PC-3 (cell line): Measurements from ENCODE around the gene TROAP. TPM values are rescaled to one million over a fixed set of nuclear protein-coding genes. Genes with fewer than 3 reads are reported as not detected.
"Not testable (repeated sequence)": the region's sequence is repeated elsewhere in the genome, so short reads cannot be mapped to it uniquely, and the experiment has no call there.

Experiments used
- ATAC-seq: fragments of 200-7000 bp; cut with Tn5 transposase; 2 replicates; pipeline ENCODE4 v1.9.1; 2020; ENCODE audit warnings: mild to moderate bottlenecking, moderate library complexity
- BruUV-seq: library from RNA; stranded (reverse); fragments of 400-500 nt; replicated peaks from 2 replicates; lab custom pipeline; 2021; lab: Mats Ljungman, UMichigan
- CTCF ChIA-PET: fragments of 300-600 bp; sonication (Branson Sonifier 250); formaldehyde crosslinking; loops from one replicate; lab custom pipeline; 2022; ENCODE audit warnings: antibody characterized with exemption; lab: Charles Lee
- POLR2A ChIA-PET: fragments of 300-600 bp; sonication (Branson Sonifier 250); formaldehyde crosslinking; loops from one replicate; lab custom pipeline; 2022; ENCODE audit warnings: antibody characterized with exemption; ENCODE audit not compliant: unreplicated experiment; lab: Charles Lee
- DNase-seq: peaks from one replicate; pipeline ENCODE4 v3.0.0-alpha.2; 2015
- H2AFZ ChIP-seq: fragments of 300-600 bp; sonication (generic); 2 replicates; pipeline ENCODE4 v1.6.0; 2016; ENCODE audit warnings: antibody characterized with exemption, low read length
- H3F3A ChIP-seq: fragments of 300-600 bp; sonication (generic); one replicate; pipeline ENCODE4 v1.6.0; 2017; ENCODE audit warnings: antibody characterized with exemption, low read length, control low read depth, mild to moderate bottlenecking; ENCODE audit not compliant: unreplicated experiment
- H3K27ac ChIP-seq: fragments of 300-600 bp; sonication (generic); 2 replicates; pipeline ENCODE4 v1.5.1; 2016; ENCODE audit warnings: mild to moderate bottlenecking, low read length
- H3K27me3 ChIP-seq: fragments of 300-600 bp; sonication (generic); 2 replicates; pipeline ENCODE4 v1.6.1; 2016; ENCODE audit warnings: low read length, mixed read lengths
- H3K36me3 ChIP-seq: fragments of 300-600 bp; sonication (generic); 2 replicates; pipeline ENCODE4 v1.6.1; 2016; ENCODE audit warnings: low read depth, mixed run types, low read length, mixed read lengths
- H3K4me1 ChIP-seq: fragments of 300-600 bp; sonication (generic); 2 replicates; pipeline ENCODE4 v1.5.1; 2016; ENCODE audit warnings: low read length; ENCODE audit not compliant: insufficient read depth
- H3K4me2 ChIP-seq: fragments of 300-600 bp; sonication (generic); 2 replicates; pipeline ENCODE4 v1.6.0; 2016; ENCODE audit warnings: low read length
- H3K4me3 ChIP-seq: fragments of 300-600 bp; sonication (generic); 2 replicates; pipeline ENCODE4 v1.5.1; 2016; ENCODE audit warnings: mild to moderate bottlenecking, low read length, mixed read lengths
- H3K79me2 ChIP-seq: fragments of 300-600 bp; sonication (generic); 2 replicates; pipeline ENCODE4 v1.6.1; 2017; ENCODE audit warnings: low read length, mixed read lengths
- H3K9ac ChIP-seq: fragments of 300-600 bp; sonication (generic); 2 replicates; pipeline ENCODE4 v1.6.0; 2016; ENCODE audit warnings: mild to moderate bottlenecking, low read length
- H3K9me2 ChIP-seq: fragments of 300-600 bp; sonication (generic); replicated peaks from 2 replicates; pipeline ENCODE4 v1.6.1; 2016; ENCODE audit warnings: mixed run types, low read length, mixed read lengths
- H3K9me3 ChIP-seq: fragments of 300-600 bp; sonication (generic); 2 replicates; pipeline ENCODE4 v1.6.1; 2016; ENCODE audit warnings: low read length, mixed read lengths
- H4K20me1 ChIP-seq: fragments of 300-600 bp; sonication (generic); 2 replicates; pipeline ENCODE4 v1.6.1; 2016; ENCODE audit warnings: low read length, mixed read lengths
- EZH2 ChIP-seq: fragments of 300-600 bp; sonication (generic); IDR thresholded peaks from one replicate; pipeline ENCODE4 v1.6.1; 2017; ENCODE audit warnings: antibody characterized with exemption, mild to moderate bottlenecking, low read length; ENCODE audit not compliant: unreplicated experiment
- EZH2phosphoT487 ChIP-seq: fragments of 300-600 bp; sonication (generic); IDR thresholded peaks from 2 replicates; pipeline ENCODE4 v1.6.1; 2018; ENCODE audit warnings: mild to moderate bottlenecking, antibody characterized with exemption, low read length, borderline replicate concordance
- intact Hi-C: fragments of 100-400 bp; cut with micrococcal nuclease; formaldehyde crosslinking; loops from 2 replicates; pipeline ENCODE4 v1.9.0; 2023
- total RNA-seq: library from RNA; depleted of rRNA; stranded (reverse); fragments of >200 nt; gene quantifications from 2 replicates; pipeline ENCODE4 v1.2.3, GENCODE V29; 2014
- TF ChIP-seq, protein P1 (sequence below): fragments of 300-600 bp; sonication (generic); conservative IDR thresholded peaks from 2 replicates; pipeline ENCODE4 v1.5.1; 2017; ENCODE audit warnings: antibody characterized with exemption, low read depth, mild to moderate bottlenecking, low read length

The TROAP gene
- total RNA-seq, 1 experiment from 2014 or later = 103 TPM

DNA sequence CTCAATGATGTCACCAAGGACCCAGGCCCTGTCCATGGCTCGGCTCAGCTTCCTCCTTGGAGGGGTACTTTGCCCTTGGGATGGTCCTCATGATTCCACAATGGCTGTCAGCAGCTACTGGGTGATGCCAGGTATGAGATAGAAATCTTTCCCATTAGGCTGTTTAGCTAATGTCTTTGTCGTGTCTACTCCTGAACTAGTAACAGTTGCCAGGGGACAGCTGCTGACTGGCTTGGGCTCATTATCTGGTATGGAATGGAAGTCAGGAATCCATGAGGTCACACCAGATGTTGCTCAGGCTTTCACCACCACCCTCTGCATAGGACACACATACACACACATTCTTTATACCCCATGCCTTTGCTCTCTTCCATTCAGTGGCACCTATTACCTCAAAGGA lies 18.9 kb upstream of the TROAP start:
- Histone ChIP-seq H3K27ac (no peak overlapping the region), H3K9me2 (no peaks in the 10 kb centered on the region), H3F3A (no peaks in the 10 kb centered on the region), H3K9me3 (no peaks in the 10 kb centered on the region), H3K36me3 (no peaks in the 10 kb centered on the region), H3K4me2 (no peak overlapping the region), H3K9ac (no peak overlapping the region), H3K27me3 (no peaks in the 10 kb centered on the region), H2AFZ (no peak overlapping the region), H3K4me1 (no peaks in the 10 kb centered on the region), H3K4me3 (no peak overlapping the region), H4K20me1 (no peaks in the 10 kb centered on the region), H3K79me2 (no peaks in the 10 kb centered on the region)
- ATAC-seq (no peak), DNase-seq (no peak)
- intact Hi-C loops = no loop called here
- no TSS peak for BruUV-seq
- ChIA-PET CTCF (no interaction called here), POLR2A (no interaction called here)
- TF ChIP-seq, protein P1, sequence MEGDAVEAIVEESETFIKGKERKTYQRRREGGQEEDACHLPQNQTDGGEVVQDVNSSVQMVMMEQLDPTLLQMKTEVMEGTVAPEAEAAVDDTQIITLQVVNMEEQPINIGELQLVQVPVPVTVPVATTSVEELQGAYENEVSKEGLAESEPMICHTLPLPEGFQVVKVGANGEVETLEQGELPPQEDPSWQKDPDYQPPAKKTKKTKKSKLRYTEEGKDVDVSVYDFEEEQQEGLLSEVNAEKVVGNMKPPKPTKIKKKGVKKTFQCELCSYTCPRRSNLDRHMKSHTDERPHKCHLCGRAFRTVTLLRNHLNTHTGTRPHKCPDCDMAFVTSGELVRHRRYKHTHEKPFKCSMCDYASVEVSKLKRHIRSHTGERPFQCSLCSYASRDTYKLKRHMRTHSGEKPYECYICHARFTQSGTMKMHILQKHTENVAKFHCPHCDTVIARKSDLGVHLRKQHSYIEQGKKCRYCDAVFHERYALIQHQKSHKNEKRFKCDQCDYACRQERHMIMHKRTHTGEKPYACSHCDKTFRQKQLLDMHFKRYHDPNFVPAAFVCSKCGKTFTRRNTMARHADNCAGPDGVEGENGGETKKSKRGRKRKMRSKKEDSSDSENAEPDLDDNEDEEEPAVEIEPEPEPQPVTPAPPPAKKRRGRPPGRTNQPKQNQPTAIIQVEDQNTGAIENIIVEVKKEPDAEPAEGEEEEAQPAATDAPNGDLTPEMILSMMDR = no peak
- TF ChIP-seq EZH2phosphoT487 (no peak), EZH2 (no peak)

- no peaks in the 10 kb centered on the region for H3K79me2 ChIP-seq
- TF ChIP-seq EZH2 (no peak), EZH2phosphoT487 (no peak)
- TF ChIP-seq, protein P1 = no peak
- no peaks in the 10 kb centered on the region for H4K20me1 ChIP-seq
- no peaks in the 10 kb centered on the region for H3K9me2 ChIP-seq
- no peak for DNase-seq
- H3F3A ChIP-seq = no peaks in the 10 kb centered on the region
- no peaks in the 10 kb centered on the region for H3K9me3 ChIP-seq
- ATAC-seq = no peak
- H3K27me3 ChIP-seq = no peaks in the 10 kb centered on the region
- H3K9ac ChIP-seq = no peak overlapping the region
- no peaks in the 10 kb centered on the region for H3K36me3 ChIP-seq
- no peak overlapping the region for H3K4me3 ChIP-seq
- no peak overlapping the region for H3K4me2 ChIP-seq
- H2AFZ ChIP-seq = peak overlapping the region; percentile 29
- H3K4me1 ChIP-seq = no peaks in the 10 kb centered on the region
- H3K27ac ChIP-seq = no peak overlapping the region
- POLR2A ChIA-PET = no interaction called here
- intact Hi-C loops = no loop called here
- CTCF ChIA-PET = no interaction called here
- BruUV-seq = no TSS peak
Measured at GRCh38 chr12:49305762-49306510, 17.1 kb upstream of the TROAP start.

DNA sequence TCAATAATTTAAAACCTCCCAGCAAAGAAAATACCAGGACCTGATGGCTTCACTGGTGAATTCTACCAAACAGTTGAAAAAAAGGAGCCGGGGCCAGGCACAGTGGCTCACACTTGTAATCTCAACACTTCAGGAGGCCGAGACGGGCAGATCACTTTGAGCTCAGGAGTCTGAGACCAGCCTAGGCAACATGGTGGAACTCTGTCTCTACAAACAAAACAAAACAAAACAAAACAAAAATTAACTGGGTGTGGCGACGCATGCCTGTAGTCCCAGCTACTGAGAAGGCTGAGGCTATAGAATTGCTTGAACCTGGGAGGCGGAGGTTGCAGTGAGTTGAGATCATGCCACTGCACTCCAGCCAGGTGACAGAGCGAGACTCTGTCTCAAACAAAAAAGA lies 13.7 kb upstream of the TROAP start:
- ATAC-seq = no peak
- BruUV-seq = no TSS peak
- POLR2A ChIA-PET = no interaction called here

GRCh38 chr12:49310451-49311000 lies 12.5 kb upstream of the TROAP start:
- H3K9ac ChIP-seq, H3K4me3 ChIP-seq, H3K9me3 ChIP-seq, H3K36me3 ChIP-seq, BruUV-seq, CTCF ChIA-PET, H2AFZ ChIP-seq, intact Hi-C loops, H3F3A ChIP-seq, H3K4me2 ChIP-seq, DNase-seq, H3K79me2 ChIP-seq, H3K4me1 ChIP-seq, ATAC-seq, H3K27me3 ChIP-seq, POLR2A ChIA-PET, H3K9me2 ChIP-seq, H4K20me1 ChIP-seq, H3K27ac ChIP-seq: not testable (repeated sequence)

More for the DNA sequence above, 13.7 kb upstream of the TROAP start:
- Histone ChIP-seq H3K9ac (no peak overlapping the region), H2AFZ (no peak overlapping the region), H3K4me1 (no peaks in the 10 kb centered on the region), H3K9me2 (no peaks in the 10 kb centered on the region), H3K36me3 (no peaks in the 10 kb centered on the region), H3K79me2 (no peaks in the 10 kb centered on the region), H3K9me3 (no peaks in the 10 kb centered on the region), H3K27me3 (no peaks in the 10 kb centered on the region), H3K4me3 (no peak overlapping the region), H4K20me1 (no peaks in the 10 kb centered on the region), H3K27ac (no peak overlapping the region), H3K4me2 (no peak overlapping the region), H3F3A (no peaks in the 10 kb centered on the region)
- no peak for DNase-seq
- intact Hi-C loops = no loop called here
- TF ChIP-seq EZH2phosphoT487 (no peak), EZH2 (no peak)
- TF ChIP-seq, protein P1 = no peak
- CTCF ChIA-PET = no interaction called here
